HG03066 (cell line): ENCODE results near the gene CNRIP1.

Source experiments
- ATAC-seq: cut with Tn5 transposase; IDR thresholded peaks from one replicate; pipeline ENCODE4 v1.9.1; 2021; ENCODE audit warnings: low read depth; ENCODE audit not compliant: unreplicated experiment

Gene CNRIP1

GRCh38 chr2:68293755-68294154 lies 26.0 kb downstream of the CNRIP1 start:
- ATAC-seq = no peak

DNA sequence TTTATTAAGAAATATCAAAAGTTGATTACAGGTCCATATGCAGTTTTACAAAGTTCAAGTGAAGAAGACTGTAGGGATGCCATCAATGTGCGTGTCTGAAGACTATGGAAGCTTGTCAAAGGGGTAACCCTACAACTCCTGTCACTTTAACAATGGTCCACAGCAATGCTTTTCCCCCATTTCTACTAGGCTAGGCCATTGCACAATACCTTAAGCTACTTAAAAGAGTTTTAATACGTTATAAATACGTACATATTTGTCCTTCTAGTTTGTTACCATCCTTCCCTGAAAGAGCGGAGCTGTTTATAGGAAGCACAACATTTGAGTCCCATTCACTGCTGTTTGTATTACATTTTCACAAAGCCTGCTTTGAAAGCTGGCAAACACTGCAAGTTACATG lies 26.7 kb downstream of the CNRIP1 start:
- ATAC-seq = no peak

DNA sequence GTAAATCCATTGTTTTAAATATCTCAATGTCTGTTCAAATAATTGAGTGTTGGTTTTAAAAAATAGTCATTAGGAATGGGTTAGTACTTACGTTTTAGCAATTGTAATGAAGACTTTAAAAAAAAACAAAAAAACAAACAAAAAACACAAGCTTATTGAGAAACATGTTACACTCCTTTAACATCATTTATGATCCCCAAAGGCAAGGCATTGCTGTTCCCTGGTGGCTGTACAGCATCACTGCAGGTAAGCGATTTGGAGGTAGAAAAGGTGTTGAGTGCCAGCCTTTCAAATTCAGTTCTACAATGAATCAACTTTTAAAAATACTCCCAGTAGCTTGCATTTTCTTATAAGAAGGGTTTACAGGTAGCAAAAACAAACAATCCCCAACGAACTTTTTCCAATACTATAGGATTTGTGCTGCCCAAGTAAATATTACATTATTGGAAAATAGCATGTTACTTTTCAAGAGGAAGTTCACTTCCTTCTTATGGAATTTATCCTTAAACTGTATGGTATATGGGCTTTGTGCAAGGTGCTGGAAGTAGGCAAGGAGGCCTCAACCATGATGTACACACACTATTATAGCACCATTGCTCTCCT lies 27.5 kb downstream of the CNRIP1 start:
- ATAC-seq = no peak

GRCh38 chr2:68291314-68291713 lies 28.4 kb downstream of the CNRIP1 start:
- no peak for ATAC-seq

DNA sequence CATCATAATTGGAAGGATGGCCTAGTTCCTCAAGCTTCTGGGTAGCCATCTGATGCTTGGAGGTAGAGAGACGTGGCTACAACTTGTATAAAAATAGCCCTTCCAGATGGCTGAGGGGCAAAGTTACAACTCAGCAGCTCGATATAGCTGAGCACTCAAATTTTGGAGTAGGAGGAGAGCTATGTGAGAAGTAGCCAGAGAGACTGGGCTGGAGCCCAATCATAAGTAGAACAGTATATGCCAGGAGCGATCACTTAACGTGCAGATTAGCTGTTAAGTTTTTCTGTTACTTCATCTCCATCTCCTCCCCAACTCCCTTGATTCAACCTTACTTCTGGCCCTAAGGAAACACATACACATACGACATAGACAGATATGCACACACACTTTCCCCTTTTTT lies 28.8 kb downstream of the CNRIP1 start:
- no peak for ATAC-seq

- no peak for ATAC-seq
Observed at GRCh38 chr2:68287580-68288441, 31.9 kb downstream of the CNRIP1 start.

- no peak for ATAC-seq
Observed at GRCh38 chr2:68284896-68285295, 34.9 kb downstream of the CNRIP1 start.

DNA sequence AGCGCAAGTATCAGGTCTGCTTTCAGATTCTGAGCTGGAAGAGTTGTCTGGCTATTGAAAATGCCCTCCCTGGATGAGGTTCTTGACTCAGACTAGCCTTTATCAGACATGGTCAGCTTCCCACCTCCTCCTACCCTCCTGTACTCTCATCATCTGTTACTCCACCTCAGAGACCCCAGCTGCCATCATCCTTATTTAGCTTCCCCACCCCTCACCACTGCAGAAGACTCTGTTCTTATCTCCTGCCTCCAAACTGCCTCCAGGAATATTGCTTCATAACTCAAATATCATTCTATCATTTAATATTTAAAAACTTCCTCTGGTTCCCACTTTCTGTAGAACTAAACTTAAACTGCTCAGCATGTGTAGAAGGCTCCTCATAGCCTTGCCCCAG lies 36.3 kb downstream of the CNRIP1 start:
- no peak for ATAC-seq

DNA sequence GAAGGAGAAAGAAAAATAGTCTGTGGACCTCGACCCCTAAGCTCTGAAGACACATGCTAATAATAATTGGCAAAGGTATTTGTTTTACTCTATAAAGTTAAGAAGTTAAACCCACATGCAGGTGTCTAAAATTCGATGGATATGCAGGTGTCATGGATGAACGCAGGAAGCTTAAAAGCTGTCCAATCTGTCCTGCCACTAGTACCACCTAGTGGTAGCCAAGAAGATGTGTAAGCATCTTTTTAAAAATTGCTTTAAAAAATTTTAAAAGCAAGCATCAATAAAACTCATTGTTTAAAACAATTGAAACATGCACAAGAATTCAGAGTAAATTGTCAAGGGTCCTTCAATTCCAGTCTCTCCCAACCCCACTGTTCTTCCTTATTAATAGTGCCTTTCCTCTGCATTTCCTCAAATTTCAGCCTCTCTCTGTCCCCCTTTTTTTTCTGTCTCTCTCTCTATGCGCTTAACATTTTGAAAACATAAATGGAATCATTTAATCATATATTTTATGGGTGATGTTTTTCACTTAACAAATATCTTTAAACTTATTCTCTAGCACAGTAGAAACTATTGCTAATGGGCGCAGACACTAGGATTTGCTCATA lies 36.8 kb downstream of the CNRIP1 start:
- no peak for ATAC-seq

- ATAC-seq = no peak
Observed at GRCh38 chr2:68280796-68281195, 39.0 kb downstream of the CNRIP1 start.

DNA sequence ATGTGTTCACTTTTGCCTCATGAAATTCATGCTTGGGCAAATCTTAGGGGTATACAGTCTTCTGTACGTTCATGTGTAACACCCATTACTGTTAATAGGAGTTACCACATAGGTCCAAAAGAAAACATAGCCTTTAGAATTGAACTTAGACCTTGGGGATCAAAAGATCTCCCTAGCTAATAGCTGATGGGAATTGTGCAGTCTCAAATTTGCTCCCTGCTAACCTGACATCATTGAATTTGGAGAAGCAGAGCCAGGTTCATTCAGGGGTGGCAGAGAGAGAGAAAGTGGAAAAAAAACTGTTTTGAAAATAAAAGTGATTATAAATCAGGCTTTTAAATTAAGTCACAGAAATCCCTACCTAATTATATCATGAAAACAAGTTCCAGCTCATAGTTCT lies 39.4 kb downstream of the CNRIP1 start:
- ATAC-seq = no peak

DNA sequence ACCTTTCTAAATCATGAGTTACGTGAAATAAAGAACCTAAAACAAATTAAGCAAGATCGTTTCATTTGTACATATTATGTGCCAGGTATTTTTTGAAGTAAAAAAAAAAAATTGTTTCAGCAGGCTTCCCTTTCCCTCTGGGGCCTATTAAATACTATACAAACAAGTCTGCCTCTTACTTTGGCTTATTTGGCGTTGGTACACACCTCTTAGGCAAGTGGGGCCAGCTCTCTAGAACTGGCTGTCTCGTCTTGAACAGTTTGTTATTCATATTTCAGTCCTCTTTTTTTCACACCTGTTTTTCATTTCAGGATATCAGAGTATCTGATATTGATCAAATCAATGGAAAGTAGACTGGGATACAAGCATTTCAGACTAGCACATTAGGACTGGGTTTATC lies 40.1 kb downstream of the CNRIP1 start:
- ATAC-seq = no peak

- ATAC-seq = no peak
Observed at GRCh38 chr2:68278169-68278568, 41.6 kb downstream of the CNRIP1 start.

DNA sequence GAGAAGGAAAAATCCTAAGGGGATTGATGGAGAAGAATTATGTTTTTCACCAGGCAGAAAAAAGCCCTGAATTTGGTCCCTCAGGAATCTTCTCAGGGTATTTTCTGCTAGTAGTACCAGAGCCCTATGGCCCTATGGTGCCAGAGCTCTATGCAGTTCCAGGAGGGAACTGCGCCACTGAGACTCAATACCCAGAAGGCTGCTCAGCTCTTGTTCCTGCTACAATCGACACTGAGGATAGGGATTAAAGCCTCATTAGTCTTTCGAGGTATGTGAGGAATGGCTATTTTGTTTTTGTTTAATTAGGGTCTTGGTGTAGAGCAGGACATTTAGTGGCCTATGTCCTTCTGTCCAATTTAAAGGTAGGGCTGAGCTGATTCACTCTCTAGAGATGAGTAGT lies 45.7 kb downstream of the CNRIP1 start:
- no peak for ATAC-seq

- no peak for ATAC-seq
Observed at GRCh38 chr2:68272246-68272994, 47.3 kb downstream of the CNRIP1 start.

DNA sequence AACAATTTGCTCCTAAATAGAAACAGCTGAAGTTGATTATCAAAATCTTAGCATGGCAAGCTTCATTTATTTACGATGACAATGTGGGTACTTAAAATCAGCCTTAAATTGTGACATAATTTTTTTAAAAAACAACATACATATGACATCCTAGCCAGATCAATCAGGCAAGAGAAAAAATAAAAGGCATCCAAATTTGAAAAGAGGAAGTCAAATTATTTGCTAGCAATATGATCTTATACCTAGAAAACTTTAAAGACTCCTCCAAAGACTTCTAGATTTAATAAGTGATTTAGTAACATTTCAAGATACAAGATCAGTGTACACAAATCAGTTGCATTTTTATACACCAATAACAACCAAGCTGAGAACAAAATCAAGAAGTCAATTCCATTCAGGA lies 53.1 kb downstream of the CNRIP1 start:
- ATAC-seq = no peak

DNA sequence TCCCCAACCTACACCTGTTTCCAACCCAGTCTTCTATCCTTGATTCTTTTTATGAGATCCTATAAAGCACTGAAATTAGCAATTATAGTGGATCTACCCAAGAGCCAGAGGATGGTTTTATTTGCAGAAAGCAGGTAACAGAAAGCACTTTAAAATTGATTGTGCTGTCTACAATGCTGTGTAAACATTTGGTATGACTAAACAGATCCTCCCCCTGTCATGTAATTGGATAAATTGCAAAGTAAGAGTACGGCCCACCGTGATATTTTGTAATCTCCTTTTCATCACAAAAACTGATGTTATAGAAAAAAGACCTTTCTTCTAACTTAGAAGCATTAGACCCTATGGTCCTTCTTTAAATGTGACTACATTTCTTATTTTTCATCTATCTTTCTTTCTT lies 56.1 kb downstream of the CNRIP1 start:
- no peak for ATAC-seq

DNA sequence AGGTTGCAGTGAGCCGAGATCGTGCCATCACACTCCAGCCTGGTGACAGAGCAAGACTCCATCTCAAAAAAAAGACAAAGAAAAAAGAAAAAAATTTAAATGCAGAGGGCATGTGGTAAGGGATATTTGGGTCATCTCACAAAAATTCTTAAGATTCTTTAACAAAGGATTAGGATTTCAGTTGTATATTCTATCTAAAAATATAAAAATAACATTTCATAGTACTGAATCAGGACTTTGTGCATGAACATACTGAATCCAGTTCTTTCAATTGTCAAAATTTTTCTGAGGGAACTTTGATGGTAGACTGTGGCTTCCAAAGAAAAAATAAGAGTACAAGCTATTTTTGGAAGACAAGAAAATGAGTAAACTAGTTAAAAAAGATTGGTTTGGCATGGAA lies 60.9 kb downstream of the CNRIP1 start:
- no peak for ATAC-seq

DNA sequence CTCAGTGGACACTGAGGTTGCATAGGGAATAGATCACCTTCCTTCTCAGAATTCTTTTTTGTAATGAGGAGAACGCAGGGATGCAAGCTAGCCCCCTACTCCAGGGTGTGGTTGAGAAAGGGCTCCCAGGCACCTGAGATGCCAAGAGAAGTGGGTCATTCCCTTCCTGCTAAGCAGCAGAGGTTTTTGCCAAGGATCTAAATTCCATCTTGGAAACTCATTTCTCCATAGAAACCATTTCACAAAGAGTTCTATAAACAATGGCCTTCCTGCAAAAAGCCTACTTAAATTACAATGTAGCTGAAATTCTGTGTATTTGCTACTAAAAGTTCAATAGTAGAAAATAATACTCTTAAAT lies 63.7 kb downstream of the CNRIP1 start:
- ATAC-seq = no peak

DNA sequence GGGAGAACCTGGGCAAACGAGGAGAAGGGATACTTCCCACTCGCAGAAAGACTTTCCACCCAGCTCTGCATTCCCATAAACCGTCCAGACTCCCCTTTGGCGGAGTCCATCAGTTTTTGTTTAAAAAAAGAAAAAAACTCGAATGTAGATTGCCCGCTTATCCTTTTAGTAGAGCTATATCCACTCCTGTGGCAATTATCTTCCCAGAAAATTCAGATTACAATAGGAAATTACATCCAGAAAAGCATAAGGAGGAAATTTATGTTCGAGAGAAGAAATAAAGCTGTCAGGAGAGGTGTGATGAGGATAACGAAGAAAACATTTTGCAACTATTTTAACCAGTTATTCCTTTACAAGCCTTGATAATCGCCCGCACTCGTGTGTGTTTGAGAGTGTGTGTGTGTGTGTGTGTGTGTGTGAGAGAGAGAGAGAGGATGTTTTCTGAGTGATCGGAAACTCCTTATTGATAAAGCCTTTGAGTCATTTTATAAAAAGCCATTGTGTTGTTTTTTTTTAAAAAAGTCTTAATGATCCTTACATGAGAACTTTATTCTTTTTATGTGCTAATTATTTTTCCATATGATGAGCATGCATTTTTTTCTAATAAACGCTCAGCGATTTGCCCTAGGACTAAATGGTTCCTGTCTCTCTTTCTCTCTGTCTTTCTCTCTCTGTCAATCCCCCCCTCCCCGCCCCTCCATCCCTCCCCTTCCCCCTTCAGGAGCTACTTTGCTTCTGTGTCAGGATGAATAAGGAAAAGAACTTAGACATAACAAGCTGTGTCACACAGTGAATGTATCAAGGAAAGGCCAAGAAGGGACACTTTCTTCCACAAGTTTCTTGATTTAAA lies 66.3 kb downstream of the CNRIP1 start:
- ATAC-seq = no peak
